ENCODE measurements around the gene ESRRG.
"Not testable (repeated sequence)": the region's sequence is repeated elsewhere in the genome, so short reads cannot be mapped to it uniquely, and the experiment has no call there.

The ESRRG gene

DNA sequence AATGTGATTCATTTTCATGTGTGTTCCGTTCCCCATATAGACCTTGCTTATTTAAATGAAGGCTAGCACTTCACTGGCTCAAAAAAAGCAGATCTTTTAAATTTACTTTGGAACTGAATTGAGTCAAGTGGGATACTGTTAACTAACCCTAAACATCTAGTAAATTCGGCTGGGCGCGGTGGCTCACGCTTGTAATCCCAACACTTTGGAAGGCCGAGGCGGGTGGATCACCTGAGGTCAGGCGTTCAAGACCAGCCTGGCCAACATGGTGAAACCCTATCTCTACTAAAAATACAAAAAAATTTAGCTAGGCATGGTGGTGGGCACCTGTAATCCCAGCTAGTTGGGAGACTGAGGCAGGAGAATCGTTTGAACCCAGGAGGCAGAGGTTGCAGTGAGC lies 19.2 kb downstream of the ESRRG start:
- not testable (repeated sequence) for DNase-seq (ENCODE audit: low spot score)

DNA sequence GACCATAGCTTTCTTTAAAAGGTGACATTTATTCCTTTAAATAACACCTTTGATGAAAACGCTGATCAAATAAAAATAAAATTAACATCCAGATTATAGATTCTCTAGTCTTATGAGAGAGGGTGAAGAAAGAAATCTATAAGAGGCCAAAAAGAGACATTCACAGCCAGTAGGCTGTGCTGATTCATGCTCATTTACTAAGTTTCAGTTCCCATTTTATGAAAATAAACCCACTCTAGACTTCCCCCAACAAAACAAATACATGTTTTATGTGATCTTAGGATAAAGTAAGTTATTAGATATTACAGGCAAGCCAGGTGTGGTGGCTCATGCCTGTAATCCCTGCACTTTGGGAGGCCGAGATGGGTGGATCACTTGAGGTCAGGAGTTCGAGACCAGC lies 21.1 kb downstream of the ESRRG start:
- DNase-seq (ENCODE audit: low spot score): no peak

DNA sequence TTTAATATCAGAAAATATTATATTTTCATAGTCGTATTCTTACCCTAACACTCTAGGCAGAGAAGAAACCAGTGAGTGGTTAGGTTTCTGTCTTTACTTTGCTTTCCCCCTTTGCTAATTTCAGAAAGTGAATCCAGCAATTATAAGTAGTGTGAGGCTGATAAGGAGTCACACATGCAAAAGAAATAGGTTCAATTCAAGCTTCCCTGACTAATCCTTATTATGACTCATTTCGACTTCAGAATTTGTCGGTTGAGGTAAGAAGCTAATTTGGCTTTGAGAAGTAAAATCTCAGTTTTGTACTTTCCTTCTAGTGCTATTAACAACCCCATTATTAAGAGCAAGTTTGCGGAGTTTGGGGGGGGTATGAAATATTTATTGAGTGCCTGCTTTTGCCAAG lies 22.4 kb downstream of the ESRRG start:
- DNase-seq (ENCODE audit: low spot score): no peak

DNA sequence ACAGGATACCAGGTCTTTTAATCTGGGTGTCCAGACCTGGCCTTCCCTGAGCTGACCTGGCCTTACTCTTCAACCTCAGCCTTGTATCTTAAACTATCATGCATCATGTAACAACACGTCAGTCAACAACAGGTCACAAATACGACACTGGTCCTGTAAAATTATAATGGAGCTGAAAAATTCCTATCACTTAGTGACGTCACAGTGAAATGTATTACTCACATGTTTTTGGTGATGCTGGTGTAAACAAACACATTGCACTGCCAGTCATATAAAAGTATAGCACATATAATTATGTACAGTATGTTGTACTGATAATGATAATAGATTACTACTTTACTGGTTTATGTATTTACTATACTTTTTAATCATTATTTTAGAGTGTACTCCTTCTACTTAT lies 31.5 kb downstream of the ESRRG start:
- DNase-seq (ENCODE audit: low spot score): no peak

DNA sequence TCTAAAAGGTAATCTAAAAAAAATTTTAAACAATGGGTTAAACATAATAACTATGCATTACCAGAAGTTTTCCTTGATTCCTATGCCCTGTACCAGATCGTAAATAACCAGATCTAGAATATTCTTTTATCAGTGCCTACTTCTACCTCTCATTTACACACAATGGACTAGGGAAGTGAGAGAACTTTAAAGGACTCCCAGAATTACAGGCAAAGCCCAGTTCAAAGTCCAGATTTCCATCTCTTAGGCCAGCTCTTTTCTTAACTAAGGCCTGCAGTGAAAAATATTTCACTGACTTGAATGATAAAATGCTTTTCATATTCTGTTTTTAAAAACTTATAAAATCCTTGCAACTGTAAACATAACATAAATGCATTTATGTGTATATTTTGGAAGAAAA lies 32.6 kb downstream of the ESRRG start:
- no peak for DNase-seq (ENCODE audit: low spot score)

DNA sequence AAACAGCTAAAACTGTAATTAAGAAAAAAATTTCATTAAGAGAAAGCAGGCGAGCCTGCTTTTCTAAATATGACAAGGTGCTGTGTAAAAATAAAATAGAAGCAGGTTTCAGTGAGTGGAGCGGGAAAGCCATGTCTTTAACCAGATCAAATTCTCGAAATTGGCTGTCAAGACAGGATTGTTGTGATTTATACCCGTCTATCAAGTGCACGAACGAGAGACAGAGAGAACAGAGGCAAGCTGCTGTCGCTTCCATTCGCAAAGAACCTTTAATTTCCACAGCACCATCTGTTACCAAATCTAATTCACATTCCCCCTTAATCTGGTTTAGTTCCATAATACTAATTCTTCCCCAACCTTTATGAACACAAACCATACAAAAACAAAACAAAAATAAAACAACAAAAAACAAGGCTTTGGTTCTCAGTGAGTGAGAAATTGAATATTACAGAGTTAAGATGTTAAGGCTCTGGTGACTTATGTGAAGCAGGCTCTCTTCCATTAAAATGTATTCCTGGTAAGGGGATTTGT lies 35.0 kb downstream of the ESRRG start:
- DNase-seq (ENCODE audit: low spot score): no peak

DNA sequence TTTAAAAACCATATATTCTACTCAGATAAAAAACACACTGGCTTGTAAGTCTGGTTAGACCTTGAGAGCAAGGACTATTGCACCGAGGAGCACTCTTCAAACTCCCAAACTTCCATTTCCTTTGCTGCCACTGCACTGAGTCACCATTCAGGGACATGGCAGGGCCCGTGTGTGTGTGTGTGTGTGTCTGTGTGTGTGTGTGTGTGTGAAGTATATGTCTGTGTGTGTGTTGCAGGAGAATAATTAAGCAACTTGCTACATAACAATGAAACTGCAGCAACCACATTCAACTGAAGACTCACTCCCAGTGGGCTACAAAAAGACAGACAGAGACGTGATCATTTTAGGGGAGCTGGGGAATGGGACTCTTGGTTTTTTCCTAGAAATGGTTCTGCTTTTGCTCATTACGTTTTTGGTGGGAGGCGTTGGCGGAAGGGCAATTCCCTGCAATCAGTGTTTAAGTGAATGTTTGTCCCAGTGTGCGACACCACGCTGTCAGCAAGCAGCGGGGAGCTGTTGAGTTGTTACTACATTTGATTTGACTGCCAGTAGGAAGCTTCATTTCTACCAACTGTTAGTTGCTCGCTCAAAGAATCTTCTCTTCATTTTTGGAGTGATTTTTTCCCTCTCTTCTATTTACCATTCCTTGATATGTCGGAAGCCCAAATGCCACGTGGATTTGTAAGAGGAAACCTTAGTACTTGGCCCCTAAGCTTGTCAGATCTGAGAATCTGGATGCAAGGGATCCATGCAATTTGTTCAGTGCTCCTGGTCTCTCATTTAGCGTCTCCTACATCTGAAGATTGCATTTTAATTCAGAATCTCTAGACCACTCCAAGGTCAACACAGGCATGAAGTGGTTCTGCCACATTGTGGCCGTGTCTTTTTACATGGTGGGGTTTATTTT lies 36.1 kb downstream of the ESRRG start:
- no peak for DNase-seq (ENCODE audit: low spot score)

DNA sequence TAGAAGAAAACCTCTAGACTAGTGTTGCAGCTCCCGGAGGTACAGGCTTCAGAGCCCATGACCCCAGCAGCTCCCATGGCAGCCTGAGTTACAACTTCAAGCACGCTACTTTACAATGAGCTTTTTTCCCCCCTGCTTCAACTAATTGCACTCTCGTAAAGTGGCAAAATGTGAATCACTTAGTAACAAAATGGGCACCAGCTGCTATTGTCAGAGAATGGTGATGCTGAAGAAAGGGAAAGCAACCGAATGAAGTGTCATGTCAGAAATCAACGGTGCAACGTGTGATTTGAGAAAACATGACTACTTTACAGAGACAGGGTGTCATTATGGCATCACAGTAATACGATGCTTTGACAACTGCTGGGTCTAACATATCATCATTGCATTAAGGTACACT lies 40.5 kb downstream of the ESRRG start:
- no peak for DNase-seq (ENCODE audit: low spot score)

DNA sequence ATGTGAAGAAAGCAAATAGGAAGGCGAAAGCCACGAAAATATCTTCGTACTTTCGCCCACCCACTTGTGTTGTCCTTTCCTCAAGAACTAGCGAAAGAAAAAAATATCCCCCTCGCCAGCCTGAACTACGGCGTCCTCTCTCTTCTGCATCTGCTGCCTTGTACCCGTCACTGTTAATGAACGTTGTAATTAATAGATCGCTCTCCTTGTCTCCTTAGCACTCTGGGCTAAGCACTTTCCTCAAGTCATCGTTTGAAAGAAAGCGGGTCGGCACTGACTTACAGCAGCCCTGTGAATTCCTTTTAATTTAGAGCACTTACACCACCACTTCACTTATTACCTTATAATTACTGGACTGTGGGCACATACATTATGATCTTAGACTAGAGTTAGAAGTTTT lies 44.1 kb downstream of the ESRRG start:
- no peak for DNase-seq (ENCODE audit: low spot score)

DNA sequence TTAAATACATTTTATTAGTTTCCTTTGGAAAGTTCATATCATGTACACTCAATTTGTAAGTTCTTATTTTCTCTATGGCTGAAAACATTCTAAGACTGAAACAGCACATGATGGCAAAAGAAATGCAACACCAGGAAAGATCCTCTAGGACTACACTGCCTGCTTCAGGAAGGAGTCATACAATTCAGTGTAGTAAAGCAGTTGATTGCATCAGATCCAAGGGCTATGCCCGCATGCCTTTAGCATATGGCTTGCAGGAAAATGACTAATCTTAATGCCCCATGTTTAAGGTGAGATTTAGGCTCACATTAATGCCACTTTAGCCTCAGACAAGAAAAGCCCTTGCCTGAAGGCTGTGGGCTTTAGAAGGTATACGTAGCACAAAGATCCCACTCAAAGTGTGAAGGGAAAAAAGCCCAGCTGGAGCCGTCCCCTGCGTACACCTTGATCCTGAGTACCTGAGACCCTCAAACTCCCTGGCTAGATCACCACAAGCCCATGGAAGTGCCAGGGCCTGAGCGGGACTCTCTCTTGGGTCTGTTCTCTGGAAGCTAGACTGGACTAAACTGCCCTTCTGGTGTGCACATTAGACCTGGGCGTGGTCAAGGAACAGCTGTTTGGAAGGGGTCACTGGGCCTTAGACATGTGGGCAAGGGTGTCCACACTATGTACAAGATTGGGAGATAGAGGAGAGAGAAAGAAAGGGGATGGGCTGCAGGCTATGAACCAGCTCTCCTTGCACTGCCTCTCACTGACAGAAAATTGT lies 52.9 kb downstream of the ESRRG start:
- no peak for DNase-seq (ENCODE audit: low spot score)

DNA sequence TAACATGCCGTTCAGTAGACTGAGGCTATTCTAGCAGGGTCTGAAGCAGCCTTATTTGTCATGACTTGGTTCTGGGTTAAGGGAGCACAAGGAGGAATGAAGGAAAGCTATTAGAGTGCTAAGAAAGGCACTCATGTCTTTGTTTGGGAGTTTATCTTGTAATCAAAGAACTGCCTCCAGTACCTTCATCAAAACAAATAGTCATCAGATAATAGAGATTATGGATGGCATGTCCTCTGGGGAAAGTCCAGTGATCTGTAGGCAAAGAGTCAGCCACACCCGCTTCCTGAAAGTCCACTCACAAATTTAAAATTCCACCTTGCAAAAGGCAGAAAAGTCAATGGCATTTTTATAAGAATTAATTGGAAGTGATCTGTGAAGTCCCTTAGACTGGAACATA lies 56.8 kb downstream of the ESRRG start:
- no peak for DNase-seq (ENCODE audit: low spot score)

DNA sequence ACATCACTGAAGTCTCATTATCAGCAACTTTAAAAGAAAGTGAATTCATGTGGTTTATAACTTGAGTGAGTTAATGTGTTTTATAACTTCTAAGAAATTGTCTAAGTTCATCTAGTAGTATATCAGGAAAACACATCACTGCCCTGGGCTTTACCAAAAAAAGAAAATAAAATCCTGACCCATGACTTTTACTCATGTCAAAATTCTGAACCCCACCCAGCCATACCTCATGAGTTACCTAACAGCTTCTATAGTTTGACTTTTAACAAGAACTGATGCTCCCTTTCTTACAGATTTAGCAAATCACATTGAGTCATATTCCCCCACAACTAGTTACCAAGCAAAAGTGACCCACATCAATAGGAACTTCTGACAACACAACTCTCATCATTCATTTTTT lies 57.4 kb downstream of the ESRRG start:
- no peak for DNase-seq (ENCODE audit: low spot score)

DNA sequence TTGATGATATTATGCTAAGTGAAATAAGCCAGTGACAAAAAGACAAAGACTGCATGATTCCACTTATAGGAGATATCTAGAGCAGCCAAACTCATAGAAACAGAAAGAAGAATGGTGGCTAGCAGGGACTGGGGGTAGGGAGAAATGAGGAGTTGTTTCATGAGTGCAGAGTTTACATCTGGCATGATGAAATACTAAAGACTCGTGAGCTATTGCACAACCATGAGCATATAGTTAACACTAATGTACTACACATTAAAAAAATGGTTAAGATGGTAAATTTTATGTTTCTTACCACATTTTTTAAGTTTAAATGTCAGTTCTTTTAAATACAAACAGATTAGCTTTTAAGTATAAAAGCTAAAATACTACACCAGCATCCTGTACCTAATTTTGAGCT lies 57.8 kb downstream of the ESRRG start:
- no peak for DNase-seq (ENCODE audit: low spot score)

DNA sequence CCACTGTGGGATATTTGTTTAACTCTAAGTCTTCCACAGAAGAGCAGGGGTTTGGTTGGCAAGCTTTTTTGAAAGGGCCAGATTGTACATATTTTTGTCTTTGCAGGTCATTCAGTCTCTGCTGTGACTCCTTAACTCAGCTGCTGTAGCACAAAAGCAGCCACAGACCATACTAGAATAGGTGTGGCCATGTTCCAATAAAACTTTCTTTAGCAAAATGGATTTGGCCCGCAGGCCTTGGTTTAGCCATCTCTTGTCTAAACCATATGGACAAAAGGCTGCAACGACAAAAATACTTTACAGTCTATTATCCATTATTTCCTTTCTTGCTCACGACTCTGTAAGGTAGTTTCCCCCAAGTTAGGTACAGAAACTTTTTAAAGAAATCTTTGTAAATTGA lies 60.5 kb downstream of the ESRRG start:
- no peak for DNase-seq (ENCODE audit: low spot score)

DNA sequence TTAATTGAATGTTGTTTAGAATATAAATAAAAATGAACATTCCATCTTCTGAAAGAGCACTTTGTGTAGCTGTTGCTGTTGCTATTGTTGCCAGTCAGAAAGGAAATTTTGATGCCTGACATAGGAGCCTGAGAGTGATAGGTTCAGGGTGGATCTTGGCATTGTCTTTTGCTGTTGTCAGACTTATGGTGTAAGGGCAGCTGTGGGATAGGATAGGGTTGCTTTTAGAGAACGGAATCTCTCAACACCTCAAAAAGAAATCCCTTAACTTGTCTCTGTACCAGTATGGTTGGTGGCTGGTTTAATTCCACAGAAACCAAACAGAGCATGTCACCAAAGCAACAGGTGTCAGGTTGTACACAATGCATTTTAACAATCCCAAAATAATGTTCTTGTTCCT lies 62.7 kb downstream of the ESRRG start:
- no peak for DNase-seq (ENCODE audit: low spot score)

DNA sequence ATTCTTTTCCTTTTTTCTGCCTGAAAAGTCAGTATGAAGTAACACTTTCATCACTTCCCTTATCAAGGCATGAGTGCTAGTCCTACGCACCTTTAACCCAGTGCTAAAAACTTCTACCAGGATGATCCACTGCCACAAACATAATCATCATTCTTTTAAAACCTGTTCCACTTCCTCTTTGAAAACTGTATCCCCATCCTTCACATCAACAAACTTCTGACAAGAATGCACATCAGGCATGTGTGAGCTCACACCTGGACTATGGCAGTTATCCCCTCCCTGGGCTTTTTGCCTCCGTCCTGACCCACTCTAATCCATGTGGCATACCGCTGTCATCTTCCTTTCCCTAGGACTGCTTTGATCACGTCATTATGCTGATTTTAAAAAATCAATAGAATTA lies 70.2 kb downstream of the ESRRG start:
- no peak for DNase-seq (ENCODE audit: low spot score)

DNA sequence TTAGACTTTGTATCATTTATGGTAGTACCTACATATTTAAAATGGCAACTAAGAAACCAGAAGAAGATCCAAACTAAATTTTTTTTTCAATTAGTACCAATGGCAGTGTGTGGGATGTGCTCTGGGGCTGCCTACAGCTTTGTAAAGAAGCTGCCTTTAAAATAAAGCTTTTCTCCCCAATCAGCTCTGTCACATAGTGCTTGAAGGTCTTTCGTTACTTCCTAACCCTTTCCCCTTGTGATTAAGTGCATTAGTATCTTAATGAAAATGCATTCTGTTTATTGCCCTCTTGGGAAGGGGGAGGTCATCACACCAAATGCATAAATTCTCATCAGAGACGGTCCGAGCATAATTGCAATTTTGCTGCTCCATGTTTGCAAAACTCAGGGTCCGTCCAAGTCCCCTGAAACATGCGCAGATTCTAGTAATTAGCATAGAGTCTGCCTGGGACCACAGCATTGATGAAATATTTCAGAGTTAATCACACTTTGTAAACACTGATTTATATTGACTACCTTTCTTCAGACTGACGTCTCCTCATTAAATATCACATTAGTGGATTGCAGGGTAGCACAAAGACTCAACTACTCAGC lies 71.3 kb downstream of the ESRRG start:
- no peak for DNase-seq (ENCODE audit: low spot score)

DNA sequence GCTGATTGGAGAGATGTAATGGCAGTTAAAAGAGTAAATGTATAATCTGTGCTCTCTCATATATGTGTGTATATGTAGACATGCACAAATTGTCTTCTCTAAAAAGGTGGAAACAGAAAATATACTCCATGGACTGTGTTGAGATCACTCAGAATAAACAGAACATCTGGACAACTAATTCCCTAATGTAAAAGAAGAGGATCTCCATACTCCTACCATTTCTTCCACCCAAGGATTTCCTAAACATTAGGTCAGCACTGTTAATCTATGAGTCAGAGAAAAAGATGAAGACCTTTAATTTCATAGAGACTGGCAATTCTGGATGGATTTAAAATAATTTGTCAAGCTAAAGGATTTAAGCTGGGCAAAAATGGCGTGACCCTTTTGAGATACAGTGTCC lies 80.1 kb downstream of the ESRRG start:
- DNase-seq (ENCODE audit: low spot score): no peak

DNA sequence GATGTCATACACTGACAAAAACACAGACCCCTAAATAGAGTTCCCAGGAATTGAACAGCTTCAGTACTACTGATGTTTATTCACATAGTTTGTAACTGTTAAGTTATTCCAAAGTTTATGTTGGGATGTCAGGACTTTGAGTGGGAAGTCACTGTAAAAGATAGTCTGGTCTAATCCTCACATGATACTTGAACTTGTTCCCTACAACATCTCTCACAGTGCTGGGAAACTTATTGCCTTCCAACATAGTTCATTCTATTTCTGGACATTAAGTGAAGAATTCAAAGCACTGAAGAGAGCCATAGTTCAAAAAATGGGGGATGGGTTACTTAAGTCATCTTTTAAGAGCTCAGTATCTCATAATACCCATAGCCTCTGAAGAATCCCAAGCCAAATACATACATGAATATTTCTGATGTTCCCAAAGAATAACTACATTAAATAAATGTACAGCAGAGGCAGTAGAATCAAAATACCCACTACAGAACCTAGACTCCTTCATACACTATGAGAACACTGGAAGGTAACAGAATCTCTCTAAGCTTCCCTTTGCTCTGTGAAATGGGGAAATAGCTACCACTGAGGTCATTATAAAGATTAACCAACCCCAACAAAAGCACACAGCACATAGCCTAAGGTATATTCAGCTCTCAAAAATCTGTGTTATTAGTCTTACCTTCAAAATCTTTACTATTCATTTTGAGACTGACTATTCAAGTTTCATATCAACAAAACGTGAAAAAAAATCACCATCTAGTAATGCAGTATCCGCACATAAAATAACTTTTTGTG lies 81.4 kb downstream of the ESRRG start:
- no peak for DNase-seq (ENCODE audit: low spot score)

DNA sequence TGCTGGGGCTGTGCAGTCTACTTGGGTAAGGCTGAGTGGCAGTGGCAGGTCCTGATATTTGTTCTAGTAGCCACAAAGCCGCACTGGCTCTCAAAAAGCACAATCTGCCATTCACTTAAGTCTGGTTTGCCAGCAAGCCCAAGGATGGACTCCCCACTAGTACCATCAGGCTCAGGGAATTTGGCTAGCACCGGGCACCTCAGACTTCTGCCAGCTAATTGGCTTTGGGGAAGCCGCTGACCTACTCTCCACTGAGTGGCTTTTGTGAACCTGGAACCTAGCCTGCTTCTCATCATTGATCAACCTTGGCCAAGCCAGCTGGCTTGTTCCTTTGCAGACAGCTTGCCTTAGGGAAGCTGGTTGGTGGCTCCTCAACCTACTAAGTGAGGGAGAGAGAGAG lies 83.1 kb downstream of the ESRRG start:
- no peak for DNase-seq (ENCODE audit: low spot score)

DNA sequence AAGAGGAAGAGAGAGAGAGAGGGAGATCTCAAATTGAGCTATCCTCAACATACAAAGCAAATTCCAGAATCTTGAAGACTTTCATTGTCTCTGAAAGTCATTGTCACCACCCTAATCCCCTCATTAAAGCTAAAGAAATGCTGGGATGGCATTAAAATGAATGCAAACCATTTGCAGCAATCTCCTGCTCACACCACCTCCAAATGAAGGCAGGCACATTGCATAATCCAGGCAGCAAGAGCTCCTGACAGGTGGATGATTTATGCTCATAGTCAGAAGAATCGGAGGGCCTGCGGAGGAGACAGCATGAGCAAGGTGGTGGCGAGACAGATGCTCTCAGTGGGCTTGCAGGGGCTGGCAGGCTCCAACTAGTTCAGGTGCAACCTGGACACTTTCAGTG lies 90.2 kb downstream of the ESRRG start:
- DNase-seq (ENCODE audit: low spot score): no peak

DNA sequence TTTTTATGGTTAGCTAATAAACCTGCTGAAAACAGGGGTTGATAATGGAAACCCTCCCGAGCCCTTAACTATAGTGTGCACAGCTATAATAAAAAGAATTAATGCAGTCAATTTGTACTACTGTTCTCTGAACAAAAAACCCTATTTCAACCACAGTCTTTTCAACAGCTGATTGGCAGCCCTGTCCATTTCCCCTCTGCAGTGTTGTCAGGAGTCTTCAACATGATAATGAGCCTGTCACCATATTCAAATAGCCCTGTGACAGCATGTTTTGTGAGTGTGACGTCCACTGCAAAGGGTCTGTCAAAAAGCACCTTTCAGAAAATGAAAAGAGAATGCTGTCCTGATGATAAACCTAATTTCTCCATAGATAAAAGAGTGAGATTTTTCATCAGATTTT lies 92.7 kb downstream of the ESRRG start:
- DNase-seq (ENCODE audit: low spot score): no peak
